Fibroblast of villous mesenchyme (primary cell): ENCODE results near the gene KRT1. TPM values are rescaled to one million over a fixed set of nuclear protein-coding genes. Genes with fewer than 3 reads are reported as not detected.
"Not testable (repeated sequence)": the region's sequence is repeated elsewhere in the genome, so short reads cannot be mapped to it uniquely, and the experiment has no call there.

Experiments
- DNase-seq: peaks from one replicate; pipeline ENCODE4 v3.0.0-alpha.2; 2010; ENCODE audit warnings: low read depth
- H3K4me3 ChIP-seq: 2 replicates; pipeline ENCODE4 v1.5.1; 2011; ENCODE audit warnings: low read depth, mild to moderate bottlenecking, low read length
- total RNA-seq: library from RNA; depleted of rRNA; stranded (reverse); fragments of >200 nt; gene quantifications from 2 replicates; pipeline ENCODE4 v1.2.3, GENCODE V29; 2012
- TF ChIP-seq, protein P1 (sequence below): IDR thresholded peaks from 2 replicates; pipeline ENCODE4 v1.5.1; 2012; ENCODE audit warnings: low read depth, mild to moderate bottlenecking, low read length; ENCODE audit not compliant: insufficient read depth

KRT1 gene
- total RNA-seq, 1 donor, result not detected

DNA sequence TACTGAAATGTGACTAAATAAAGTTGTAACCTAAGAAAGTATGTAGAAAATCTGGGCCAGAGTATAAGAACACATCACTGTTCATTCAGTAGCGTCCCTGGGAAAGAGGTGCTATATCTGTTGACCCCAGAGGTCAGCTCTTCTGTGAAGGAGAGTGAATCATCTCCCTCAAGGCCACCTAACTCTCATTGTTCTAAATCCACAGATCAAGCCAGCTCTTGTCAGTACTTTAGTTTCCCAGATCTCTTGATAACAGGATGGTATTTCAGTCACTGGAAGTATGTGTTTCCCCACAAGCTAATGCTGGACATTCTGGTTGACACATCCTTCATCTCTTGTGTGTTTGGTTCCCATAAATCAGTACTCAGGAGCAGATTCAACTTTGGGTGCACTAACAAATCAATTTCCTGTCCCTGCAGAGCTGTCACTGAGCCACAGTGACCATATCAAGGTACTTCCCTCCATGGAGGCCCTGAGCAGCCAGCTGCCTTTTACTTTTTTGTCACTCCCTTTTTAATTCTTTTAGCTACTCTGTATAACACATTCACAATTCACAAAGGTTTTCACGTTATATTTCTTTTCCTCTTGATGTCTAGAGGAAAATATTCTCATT lies 7.8 kb downstream of the KRT1 start:
- DNase-seq, result no peak
- TF ChIP-seq, protein P1, sequence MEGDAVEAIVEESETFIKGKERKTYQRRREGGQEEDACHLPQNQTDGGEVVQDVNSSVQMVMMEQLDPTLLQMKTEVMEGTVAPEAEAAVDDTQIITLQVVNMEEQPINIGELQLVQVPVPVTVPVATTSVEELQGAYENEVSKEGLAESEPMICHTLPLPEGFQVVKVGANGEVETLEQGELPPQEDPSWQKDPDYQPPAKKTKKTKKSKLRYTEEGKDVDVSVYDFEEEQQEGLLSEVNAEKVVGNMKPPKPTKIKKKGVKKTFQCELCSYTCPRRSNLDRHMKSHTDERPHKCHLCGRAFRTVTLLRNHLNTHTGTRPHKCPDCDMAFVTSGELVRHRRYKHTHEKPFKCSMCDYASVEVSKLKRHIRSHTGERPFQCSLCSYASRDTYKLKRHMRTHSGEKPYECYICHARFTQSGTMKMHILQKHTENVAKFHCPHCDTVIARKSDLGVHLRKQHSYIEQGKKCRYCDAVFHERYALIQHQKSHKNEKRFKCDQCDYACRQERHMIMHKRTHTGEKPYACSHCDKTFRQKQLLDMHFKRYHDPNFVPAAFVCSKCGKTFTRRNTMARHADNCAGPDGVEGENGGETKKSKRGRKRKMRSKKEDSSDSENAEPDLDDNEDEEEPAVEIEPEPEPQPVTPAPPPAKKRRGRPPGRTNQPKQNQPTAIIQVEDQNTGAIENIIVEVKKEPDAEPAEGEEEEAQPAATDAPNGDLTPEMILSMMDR, result no peak
- no peak overlapping the region for H3K4me3 ChIP-seq

- TF ChIP-seq, protein P1, result no peak
- H3K4me3 ChIP-seq, result no peak overlapping the region
- no peak for DNase-seq
These were observed 9.2 kb downstream of the KRT1 start for GRCh38 chr12:52670961-52671360.

- DNase-seq, result no peak
- TF ChIP-seq, protein P1, result no peak
- no peak overlapping the region for H3K4me3 ChIP-seq
These were observed 9.7 kb downstream of the KRT1 start for GRCh38 chr12:52670506-52670905.

- not testable (repeated sequence) for H3K4me3 ChIP-seq
These were observed 10.3 kb downstream of the KRT1 start for GRCh38 chr12:52669941-52670340.

DNA sequence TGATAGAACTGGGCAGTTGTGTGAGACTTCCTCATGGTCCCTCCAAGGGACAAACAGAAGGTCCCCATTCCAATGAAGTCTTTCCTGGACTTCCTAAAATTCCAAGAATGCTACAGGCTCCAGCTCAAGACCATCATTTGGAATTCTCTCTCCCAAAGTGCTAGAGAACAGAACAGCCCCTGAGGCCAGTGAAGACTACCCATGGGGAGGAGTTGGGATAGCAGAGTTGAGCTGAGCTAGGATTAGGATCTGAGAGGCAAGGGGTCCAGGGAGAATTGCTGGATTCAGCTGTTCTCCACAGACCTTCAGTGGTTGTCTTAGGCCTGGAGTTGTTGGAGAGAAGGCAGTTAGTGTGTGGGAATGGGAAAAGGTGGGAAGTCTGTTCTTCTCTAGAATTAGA lies 10.8 kb downstream of the KRT1 start:
- no peak for DNase-seq
- TF ChIP-seq, protein P1, result no peak
- no peak overlapping the region for H3K4me3 ChIP-seq

More at GRCh38 chr12:52669941-52670340, 10.3 kb downstream of the KRT1 start:
- DNase-seq, result not testable (repeated sequence)

GRCh38 chr12:52667931-52668330 lies 12.3 kb downstream of the KRT1 start:
- TF ChIP-seq, protein P1, result no peak
- H3K4me3 ChIP-seq, result no peak overlapping the region
- DNase-seq, result no peak

GRCh38 chr12:52667509-52667908 lies 12.7 kb downstream of the KRT1 start:
- no peak overlapping the region for H3K4me3 ChIP-seq
- TF ChIP-seq, protein P1, result peak; percentile 45

More at GRCh38 chr12:52667509-52667908, 12.7 kb downstream of the KRT1 start:
- no peak for DNase-seq
